Measurements from ENCODE around the gene SNRNP48.

SNRNP48 gene

GRCh38 chr6:7559651-7560385, 30.2 kb upstream of the SNRNP48 start:
- no peak for DNase-seq

DNA sequence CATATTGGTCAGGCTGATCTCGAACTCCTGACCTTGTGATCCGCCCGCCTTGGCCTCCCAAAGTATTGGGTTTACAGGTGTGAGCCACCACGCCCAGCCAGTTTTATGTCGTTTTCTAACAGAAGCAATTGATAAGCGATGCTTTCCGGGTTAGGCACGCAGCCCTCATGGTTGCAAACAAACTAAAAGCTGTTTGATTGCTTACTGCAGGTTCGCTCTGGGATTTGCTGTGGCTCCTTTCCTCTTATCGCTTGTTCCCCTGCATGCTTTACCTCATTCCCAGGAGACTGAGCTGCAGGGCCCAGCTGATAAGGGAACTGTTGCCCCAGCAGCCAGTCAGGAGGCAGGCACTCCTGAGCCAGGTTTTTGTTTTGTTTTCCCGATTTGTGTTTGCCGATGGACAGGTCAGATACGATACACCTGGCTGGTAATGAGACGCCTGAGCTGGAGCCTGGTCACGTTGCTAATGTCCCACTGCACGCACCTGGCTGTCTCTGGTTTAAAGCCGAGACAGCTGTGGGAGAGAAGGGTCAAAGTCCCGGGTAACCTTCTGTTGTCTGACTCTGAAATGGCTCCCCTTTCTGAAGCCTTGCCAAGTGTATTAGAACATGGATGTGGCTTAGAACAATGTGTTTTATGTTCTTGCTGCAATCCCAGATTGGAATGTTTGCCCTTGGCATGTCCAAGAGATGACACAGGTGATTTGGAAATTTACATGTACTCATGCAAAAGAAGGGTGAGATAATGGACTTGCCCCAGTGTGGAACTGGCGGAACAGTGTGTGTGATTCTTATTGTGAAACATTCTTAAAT, 28.6 kb upstream of the SNRNP48 start:
- DNase-seq: no peak

DNA sequence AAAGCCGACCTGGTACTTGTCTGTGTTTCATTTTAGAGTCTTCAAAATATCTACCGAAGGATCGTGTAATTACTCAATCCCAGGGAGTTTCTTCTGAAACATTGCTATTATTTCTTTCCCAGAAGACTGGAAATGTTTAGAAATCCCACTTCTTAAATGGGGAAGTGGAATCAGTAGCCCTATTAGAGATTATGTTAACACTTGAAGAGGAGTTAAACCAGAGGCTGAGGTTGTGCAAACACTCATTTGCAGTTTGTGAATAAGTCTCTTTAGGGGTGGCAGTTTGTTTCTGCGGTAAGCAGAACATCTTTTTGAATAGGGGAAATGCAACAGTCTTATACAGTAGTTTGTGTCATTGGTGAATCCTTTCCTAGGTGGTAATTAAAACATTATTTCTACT, 27.2 kb upstream of the SNRNP48 start:
- no peak for DNase-seq

- DNase-seq: no peak
These were observed 23.9 kb upstream of the SNRNP48 start for GRCh38 chr6:7566107-7566506.

GRCh38 chr6:7566617-7567173, 23.3 kb upstream of the SNRNP48 start:
- DNase-seq: no peak

DNA sequence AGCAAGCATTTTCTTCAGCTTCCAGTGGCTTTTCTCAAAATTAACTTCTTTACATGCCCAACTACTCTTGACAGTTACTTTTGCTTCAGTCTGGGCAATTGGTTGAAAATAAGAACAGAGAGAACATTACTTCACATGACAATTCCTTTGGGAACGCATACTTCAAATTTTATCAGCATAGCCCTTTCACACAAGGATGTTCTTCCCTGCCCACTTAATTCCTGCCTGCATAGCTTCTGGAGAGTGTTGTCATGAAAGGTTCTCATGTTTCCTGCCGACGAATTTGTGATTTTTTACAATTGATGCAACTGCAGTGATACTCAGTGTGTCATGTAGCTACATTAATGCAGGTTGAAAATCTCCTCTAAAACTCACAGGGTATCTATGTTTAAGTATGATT, 22.0 kb upstream of the SNRNP48 start:
- DNase-seq: no peak

GRCh38 chr6:7569082-7569481, 20.9 kb upstream of the SNRNP48 start:
- DNase-seq: no peak

- DNase-seq: no peak
These were observed 17.6 kb upstream of the SNRNP48 start for GRCh38 chr6:7572213-7572943.

DNA sequence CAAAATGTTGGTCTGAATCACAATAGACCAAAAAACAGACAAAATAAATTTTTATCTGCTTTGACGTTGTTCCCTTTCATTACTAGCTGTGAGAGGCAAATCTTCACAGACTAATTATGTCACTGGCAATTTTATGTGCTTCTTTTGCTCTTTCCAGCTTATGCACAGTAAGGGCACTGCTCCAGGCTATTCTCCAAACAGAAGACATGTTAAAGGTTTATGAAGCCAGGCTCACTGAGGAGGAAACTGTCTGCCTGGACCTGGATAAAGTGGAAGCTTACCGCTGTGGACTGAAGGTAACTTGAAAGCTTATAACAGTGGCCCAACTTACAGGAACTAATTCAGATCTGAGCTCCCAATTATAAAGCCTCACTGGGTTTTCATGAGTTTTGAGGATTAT, 15.5 kb upstream of the SNRNP48 start:
- no peak for DNase-seq

DNA sequence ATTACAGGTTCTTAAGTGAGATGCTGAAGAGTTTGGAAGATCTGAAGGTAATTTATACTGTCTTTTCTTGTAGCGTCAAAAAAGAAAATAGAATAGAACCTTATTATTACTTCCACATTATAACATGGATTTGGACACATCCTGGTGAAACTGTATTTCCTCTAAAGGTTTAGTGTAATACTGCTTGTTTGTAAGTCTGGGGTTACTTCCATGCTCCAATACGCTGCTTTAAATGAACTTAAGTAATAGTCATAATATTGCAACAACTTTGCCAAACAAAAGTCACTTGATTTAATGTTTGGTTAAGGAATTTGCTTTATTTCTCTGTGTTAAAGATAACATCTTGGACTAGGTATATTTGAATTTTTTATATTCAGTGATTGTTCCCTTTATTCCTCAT, 11.5 kb upstream of the SNRNP48 start:
- DNase-seq: no peak

- no peak for DNase-seq
These were observed 11.1 kb upstream of the SNRNP48 start for GRCh38 chr6:7578931-7579330.

DNA sequence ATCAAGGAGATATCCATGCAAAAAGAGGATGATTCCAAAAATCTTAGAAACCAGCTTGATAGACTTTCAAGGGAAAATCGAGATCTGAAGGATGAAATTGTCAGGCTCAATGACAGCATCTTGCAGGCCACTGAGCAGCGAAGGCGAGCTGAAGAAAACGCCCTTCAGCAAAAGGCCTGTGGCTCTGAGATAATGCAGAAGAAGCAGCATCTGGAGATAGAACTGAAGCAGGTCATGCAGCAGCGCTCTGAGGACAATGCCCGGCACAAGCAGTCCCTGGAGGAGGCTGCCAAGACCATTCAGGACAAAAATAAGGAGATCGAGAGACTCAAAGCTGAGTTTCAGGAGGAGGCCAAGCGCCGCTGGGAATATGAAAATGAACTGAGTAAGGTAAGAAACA, 10.1 kb upstream of the SNRNP48 start:
- no peak for DNase-seq

DNA sequence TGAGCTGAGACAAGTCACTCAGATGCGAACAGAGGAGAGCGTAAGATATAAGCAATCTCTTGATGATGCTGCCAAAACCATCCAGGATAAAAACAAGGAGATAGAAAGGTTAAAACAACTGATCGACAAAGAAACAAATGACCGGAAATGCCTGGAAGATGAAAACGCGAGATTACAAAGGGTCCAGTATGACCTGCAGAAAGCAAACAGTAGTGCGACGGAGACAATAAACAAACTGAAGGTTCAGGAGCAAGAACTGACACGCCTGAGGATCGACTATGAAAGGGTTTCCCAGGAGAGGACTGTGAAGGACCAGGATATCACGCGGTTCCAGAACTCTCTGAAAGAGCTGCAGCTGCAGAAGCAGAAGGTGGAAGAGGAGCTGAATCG, 9.5 kb upstream of the SNRNP48 start:
- no peak for DNase-seq

- DNase-seq: no peak
These were observed 8.9 kb upstream of the SNRNP48 start for GRCh38 chr6:7580927-7581618.

- DNase-seq: no peak
These were observed 4.6 kb upstream of the SNRNP48 start for GRCh38 chr6:7585287-7585930.

- no peak for DNase-seq
These were observed 2.3 kb upstream of the SNRNP48 start for GRCh38 chr6:7587631-7588100.

DNA sequence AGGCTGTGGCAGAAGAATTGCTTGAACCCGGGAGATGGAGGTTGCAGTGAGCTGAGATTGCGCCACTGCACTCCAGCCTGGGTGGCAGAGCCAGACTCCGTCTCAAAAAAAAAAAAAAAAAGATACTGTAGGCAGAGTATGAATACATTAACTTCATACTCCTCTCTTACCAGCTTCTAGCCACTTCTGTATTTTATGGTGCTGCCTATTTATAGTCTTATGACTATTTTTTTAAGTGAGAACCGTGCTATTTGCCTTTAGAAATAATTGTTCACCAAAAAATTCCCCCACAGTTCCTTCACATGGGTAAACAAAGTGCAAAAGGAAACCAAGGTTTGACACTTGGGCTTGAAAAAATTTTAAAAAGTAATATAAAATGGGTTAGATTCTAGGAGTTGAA, 1.5 kb upstream of the SNRNP48 start:
- no peak for DNase-seq

- DNase-seq: no peak
These were observed 777 bp upstream of the SNRNP48 start for GRCh38 chr6:7589221-7589620.

DNA sequence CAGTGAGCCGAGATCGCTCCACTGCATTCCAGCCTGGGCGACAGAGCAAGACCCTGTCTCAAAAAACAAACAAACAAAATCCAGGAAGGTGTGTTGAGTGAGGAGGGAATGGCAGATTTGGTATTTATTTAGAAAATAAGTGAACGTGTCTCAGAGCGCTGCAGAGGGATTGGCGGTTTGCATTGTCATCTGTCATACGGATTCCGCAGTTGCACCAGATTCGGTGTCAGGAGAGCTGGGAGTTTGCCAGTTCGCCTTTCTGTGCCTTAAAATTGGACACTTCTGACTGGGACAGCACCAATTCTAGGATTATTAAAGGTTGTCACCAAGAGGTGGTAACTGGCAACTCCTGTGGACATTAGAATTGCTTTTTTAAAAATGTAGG, 912 bp downstream of the SNRNP48 start:
- no peak for DNase-seq

DNA sequence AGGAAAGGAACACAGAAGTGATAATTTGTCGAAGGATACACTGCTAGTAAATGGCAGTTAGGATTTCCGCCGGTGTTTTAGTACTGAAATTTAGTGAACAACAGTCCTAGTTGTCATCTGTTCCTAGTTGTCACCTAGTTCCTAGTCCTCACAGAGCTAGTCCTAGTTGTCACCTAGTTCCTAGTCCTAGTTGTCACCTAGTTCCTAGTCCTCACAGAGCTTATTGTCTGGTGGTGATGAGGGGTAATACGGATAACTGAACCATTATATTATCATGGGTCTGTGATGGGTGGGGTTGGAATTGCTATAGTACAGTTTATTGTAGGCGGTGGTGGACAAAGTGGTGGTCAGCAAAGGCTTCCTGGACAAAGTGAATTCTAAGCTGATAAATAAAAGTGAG, 1.8 kb downstream of the SNRNP48 start:
- no peak for DNase-seq

GRCh38 chr6:7593229-7593628, 3.2 kb downstream of the SNRNP48 start:
- DNase-seq: no peak

DNA sequence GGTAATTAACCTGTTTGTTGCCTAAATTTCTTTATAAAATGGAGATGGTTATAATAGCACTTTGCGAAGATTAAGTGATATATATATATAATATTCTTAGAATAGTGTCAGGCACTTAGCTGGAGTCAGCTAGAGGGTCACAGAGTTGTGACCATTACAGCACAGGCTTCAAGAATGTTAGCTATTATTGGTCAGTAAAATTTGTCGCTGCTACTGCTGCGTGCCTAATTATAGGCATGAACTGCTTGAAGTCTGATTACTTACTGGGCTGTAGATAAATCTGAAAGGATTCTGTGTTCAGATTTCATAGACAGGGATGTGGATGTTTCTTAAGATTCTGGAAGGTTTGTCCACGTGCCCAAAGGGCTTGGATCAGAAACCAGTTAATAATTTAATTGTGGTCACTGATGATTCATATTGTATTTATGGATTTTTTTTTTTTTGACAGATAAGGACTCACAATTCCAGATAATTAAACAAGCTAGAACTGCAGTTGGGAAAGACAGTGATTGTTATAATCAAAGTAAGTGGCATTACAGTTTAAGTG, 4.7 kb downstream of the SNRNP48 start:
- no peak for DNase-seq

Measured in activated CD4-positive, alpha-beta T cell treated with anti-CD3 and anti-CD28 coated beads, Interleukin-2, amount 50 U/mL, for 4 hours (primary cell).